ENCODE data around the gene MTM1.

MTM1 gene

DNA sequence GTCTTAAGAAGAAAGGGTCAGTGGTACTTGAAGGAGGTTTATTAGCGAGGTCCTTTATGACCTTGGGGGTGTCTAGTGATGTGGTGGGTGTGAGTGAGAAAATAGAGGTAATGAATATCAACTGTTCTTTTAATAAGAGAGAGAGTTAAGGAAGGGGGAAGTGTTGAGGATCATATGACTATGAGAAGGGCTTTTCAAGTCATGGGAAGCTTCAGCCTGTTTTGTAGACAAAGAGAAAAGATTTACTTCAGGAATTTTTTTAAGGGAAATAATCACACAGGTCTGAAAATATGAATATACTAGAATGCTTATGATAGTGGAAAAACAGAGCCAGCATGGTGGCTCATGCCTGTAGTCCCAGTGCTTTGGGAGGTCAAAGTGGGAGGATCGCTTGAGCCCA lies 83.5 kb downstream of the MTM1 start:
- no peak for DNase-seq (ENCODE audit: low read depth)
- no peak for TF ChIP-seq CTCF (IDR thresholded peaks at IDR 0.05; ENCODE audit: low read depth, low read length, missing control alignments)
- no peak overlapping the region for H3K4me3 ChIP-seq (ENCODE audit: low read depth, low read length)
- in situ Hi-C loops (cut with HindIII; ENCODE audit: low sequenced_read_pairs) = no loop called here

DNA sequence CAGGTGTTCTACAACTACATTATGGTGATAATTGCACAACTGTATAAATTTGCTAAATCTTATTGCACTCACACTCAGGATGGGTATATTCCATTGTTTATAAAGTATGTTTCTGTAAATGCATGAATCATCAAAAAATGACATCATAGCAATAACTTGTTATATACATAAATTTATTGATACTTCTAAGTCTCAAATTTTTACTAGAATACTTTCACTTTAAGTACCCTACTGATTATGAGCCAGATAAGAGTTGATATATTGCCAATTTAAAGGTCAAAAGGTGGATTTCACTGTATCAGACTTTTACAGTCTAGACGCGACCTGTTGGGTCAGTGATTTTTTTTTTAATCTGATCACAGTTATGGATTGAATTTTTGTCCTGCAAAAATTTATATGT lies 87.4 kb downstream of the MTM1 start:
- no peak for TF ChIP-seq CTCF (IDR thresholded peaks at IDR 0.05; ENCODE audit: low read depth, low read length, missing control alignments)
- DNase-seq (ENCODE audit: low read depth) = no peak
- in situ Hi-C loops (cut with HindIII; ENCODE audit: low sequenced_read_pairs) = no loop called here

GRCh38 chrX:150663073-150663472 lies 94.7 kb downstream of the MTM1 start:
- no peak for DNase-seq (ENCODE audit: low read depth)
- in situ Hi-C loops (cut with HindIII; ENCODE audit: low sequenced_read_pairs) = no loop called here
- no peak for TF ChIP-seq CTCF (IDR thresholded peaks at IDR 0.05; ENCODE audit: low read depth, low read length, missing control alignments)
- no peak overlapping the region for H3K4me3 ChIP-seq (ENCODE audit: low read depth, low read length)

More for the DNA sequence above, 87.4 kb downstream of the MTM1 start:
- H3K4me3 ChIP-seq (ENCODE audit: low read depth, low read length) = no peak overlapping the region

GRCh38 chrX:150664290-150664689 lies 95.9 kb downstream of the MTM1 start:
- no peak for DNase-seq (ENCODE audit: low read depth)
- no peak for TF ChIP-seq CTCF (IDR thresholded peaks at IDR 0.05; ENCODE audit: low read depth, low read length, missing control alignments)
- in situ Hi-C loops (cut with HindIII; ENCODE audit: low sequenced_read_pairs) = no loop called here
- H3K4me3 ChIP-seq (ENCODE audit: low read depth, low read length) = no peak overlapping the region

GRCh38 chrX:150676221-150676620 lies 107.8 kb downstream of the MTM1 start:
- DNase-seq (ENCODE audit: low read depth) = no peak
- no peak overlapping the region for H3K4me3 ChIP-seq (ENCODE audit: low read depth, low read length)
- TF ChIP-seq CTCF (IDR thresholded peaks at IDR 0.05; ENCODE audit: low read depth, low read length, missing control alignments) = no peak
- in situ Hi-C loops (cut with HindIII; ENCODE audit: low sequenced_read_pairs) = no loop called here

- in situ Hi-C loops (cut with HindIII; ENCODE audit: low sequenced_read_pairs) = no loop called here
- peak; percentile 50 for TF ChIP-seq CTCF (IDR thresholded peaks at IDR 0.05; ENCODE audit: low read depth, low read length, missing control alignments)
Observed at GRCh38 chrX:150680974-150681373, 112.6 kb downstream of the MTM1 start.

GRCh38 chrX:150683112-150683511 lies 114.7 kb downstream of the MTM1 start:
- no peak for DNase-seq (ENCODE audit: low read depth)
- in situ Hi-C loops (cut with HindIII; ENCODE audit: low sequenced_read_pairs) = no loop called here
- TF ChIP-seq CTCF (IDR thresholded peaks at IDR 0.05; ENCODE audit: low read depth, low read length, missing control alignments) = no peak
- no peak overlapping the region for H3K4me3 ChIP-seq (ENCODE audit: low read depth, low read length)

More at GRCh38 chrX:150680974-150681373, 112.6 kb downstream of the MTM1 start:
- peak; percentile 9 for DNase-seq (ENCODE audit: low read depth)
- H3K4me3 ChIP-seq (ENCODE audit: low read depth, low read length) = no peak overlapping the region
